IMR-90 (cell line): Measurements from ENCODE around the gene FPR3. TPM values are rescaled to one million over a fixed set of nuclear protein-coding genes. Genes with fewer than 3 reads are reported as not detected.

Experiments
- ATAC-seq: fragments of 200-7000 bp; cut with Tn5 transposase; 2 replicates; pipeline ENCODE4 v1.9.1; 2020; ENCODE audit warnings: low read depth, mild to moderate bottlenecking, moderate library complexity
- BruUV-seq: library from RNA; stranded (reverse); fragments of 400-500 nt; replicated peaks from 2 replicates; lab custom pipeline; 2021; lab: Mats Ljungman, UMichigan
- CTCF ChIA-PET: fragments of 300-600 bp; formaldehyde crosslinking; extraction: SDS; loops from one replicate; lab custom pipeline; 2021; ENCODE audit warnings: antibody characterized with exemption; lab: Yijun Ruan, JAX
- POLR2A ChIA-PET: fragments of 300-600 bp; sonication (Branson Sonifier 250); formaldehyde crosslinking; loops from one replicate; lab custom pipeline; 2022; ENCODE audit warnings: antibody characterized with exemption; ENCODE audit not compliant: unreplicated experiment; lab: Charles Lee
- DNase-seq: peaks from one replicate; pipeline ENCODE4 v3.0.0; 2013
- H2AFZ ChIP-seq: replicated peaks from 2 replicates; pipeline ENCODE3; 2013; ENCODE audit warnings: low read length, mild to moderate bottlenecking; ENCODE audit not compliant: poor library complexity
- H2AK5ac ChIP-seq: 2 replicates; pipeline ENCODE4 v1.6.1; 2013; ENCODE audit warnings: low read depth, low read length, inconsistent platforms
- H2AK9ac ChIP-seq: replicated peaks from 2 replicates; pipeline ENCODE3; 2013; ENCODE audit warnings: mild to moderate bottlenecking, low read depth, low read length, moderate library complexity; ENCODE audit not compliant: poor library complexity
- H2BK120ac ChIP-seq: 2 replicates; pipeline ENCODE4 v1.6.1; 2013; ENCODE audit warnings: low read depth, low read length, inconsistent platforms
- H2BK15ac ChIP-seq: 3 replicates; pipeline ENCODE4 v1.6.1; 2013; ENCODE audit warnings: low read depth, low read length, inconsistent platforms
- H2BK20ac ChIP-seq: 2 replicates; pipeline ENCODE4 v1.6.1; 2013; ENCODE audit warnings: low read depth, mild to moderate bottlenecking, inconsistent platforms, low read length, moderate library complexity
- H2BK5ac ChIP-seq: 2 replicates; pipeline ENCODE4 v1.6.1; 2013; ENCODE audit warnings: mild to moderate bottlenecking, low read depth, low read length, inconsistent platforms; ENCODE audit not compliant: poor library complexity, severe bottlenecking
- H3K14ac ChIP-seq: replicated peaks from 2 replicates; pipeline ENCODE4 v1.6.1; 2013; ENCODE audit warnings: low read depth, low read length, inconsistent platforms
- H3K18ac ChIP-seq: 2 replicates; pipeline ENCODE4 v1.6.1; 2013; ENCODE audit warnings: low read depth, low read length, control low read depth
- H3K23ac ChIP-seq: 2 replicates; pipeline ENCODE4 v1.6.1; 2013; ENCODE audit warnings: low read depth, low read length, inconsistent platforms
- H3K27ac ChIP-seq: 2 replicates; pipeline ENCODE4 v1.5.1; 2013; ENCODE audit warnings: mild to moderate bottlenecking, control low read depth, low read length; ENCODE audit not compliant: insufficient read depth
- H3K27me3 ChIP-seq: 2 replicates; pipeline ENCODE4 v1.6.1; 2013; ENCODE audit warnings: low read length; ENCODE audit not compliant: control insufficient read depth, insufficient read depth
- H3K36me3 ChIP-seq: 2 replicates; pipeline ENCODE4 v1.6.1; 2013; ENCODE audit warnings: low read length, mixed read lengths; ENCODE audit not compliant: control insufficient read depth, insufficient read depth
- H3K4ac ChIP-seq: 2 replicates; pipeline ENCODE4 v1.6.1; 2013; ENCODE audit warnings: low read depth, low read length, inconsistent platforms
- H3K4me1 ChIP-seq: 2 replicates; pipeline ENCODE4 v1.6.1; 2013; ENCODE audit warnings: low read length, mixed read lengths; ENCODE audit not compliant: control insufficient read depth, insufficient read depth
- H3K4me2 ChIP-seq: 2 replicates; pipeline ENCODE4 v1.6.1; 2013; ENCODE audit warnings: low read depth, mild to moderate bottlenecking, control low read depth, low read length, moderate library complexity
- H3K4me3 ChIP-seq: 2 replicates; pipeline ENCODE4 v1.5.1; 2013; ENCODE audit warnings: low read depth, mild to moderate bottlenecking, control low read depth, low read length, moderate library complexity; ENCODE audit not compliant: insufficient read depth
- H3K56ac ChIP-seq: 2 replicates; pipeline ENCODE4 v1.6.1; 2013; ENCODE audit warnings: low read length, inconsistent platforms; ENCODE audit not compliant: insufficient read depth; ENCODE audit errors: extremely low read depth
- H3K79me1 ChIP-seq, 2 experiments: 2 replicates each; pipeline ENCODE4 v1.6.1; 2013; ENCODE audit warnings: low read length in 2 of 2, inconsistent platforms in 1 of 2, low read depth in 1 of 2
- H3K9ac ChIP-seq: 2 replicates; pipeline ENCODE4 v1.6.1; 2013; ENCODE audit warnings: low read depth, low read length, control low read depth
- H3K9me1 ChIP-seq: 2 replicates; pipeline ENCODE4 v1.6.1; 2013; ENCODE audit warnings: low read length, inconsistent platforms; ENCODE audit not compliant: insufficient read depth
- H3K9me3 ChIP-seq: 2 replicates; pipeline ENCODE4 v1.6.1; 2013; ENCODE audit warnings: low read length; ENCODE audit not compliant: control insufficient read depth, insufficient read depth
- H4K20me1 ChIP-seq: 2 replicates; pipeline ENCODE4 v1.6.1; 2013; ENCODE audit warnings: low read length, inconsistent platforms; ENCODE audit not compliant: insufficient read depth
- H4K5ac ChIP-seq: 2 replicates; pipeline ENCODE4 v1.6.1; 2013; ENCODE audit warnings: mild to moderate bottlenecking, low read depth, low read length, control low read depth
- H4K8ac ChIP-seq, 2 experiments: 2 replicates each; pipeline ENCODE4 v1.6.1; 2013; ENCODE audit warnings: low read depth in 2 of 2, low read length in 2 of 2, control low read depth in 1 of 2, inconsistent platforms in 1 of 2
- H4K91ac ChIP-seq: 2 replicates; pipeline ENCODE4 v1.6.1; 2013; ENCODE audit warnings: low read depth, low read length, inconsistent platforms; ENCODE audit not compliant: insufficient read depth
- BHLHE40 ChIP-seq: fragments of 150-350 bp; IDR thresholded peaks from 2 replicates; pipeline ENCODE4 v1.6.1; 2016; ENCODE audit warnings: mild to moderate bottlenecking, low read depth, low read length
- CEBPB ChIP-seq: IDR thresholded peaks from 2 replicates; pipeline ENCODE4 v1.6.1; 2012; ENCODE audit warnings: low read depth, low read length, improper control_type of control experiment
- CHD1 ChIP-seq: IDR thresholded peaks from 2 replicates; pipeline ENCODE4 v1.6.1; 2012; ENCODE audit warnings: low read depth, low read length, improper control_type of control experiment
- CTCF ChIP-seq: conservative IDR thresholded peaks from 2 replicates; pipeline ENCODE4 v1.5.1; 2012; ENCODE audit warnings: mild to moderate bottlenecking, low read depth, low read length, improper control_type of control experiment
- ELK1 ChIP-seq: fragments of 150-350 bp; IDR thresholded peaks from 2 replicates; pipeline ENCODE4 v1.6.1; 2016; ENCODE audit warnings: low read depth, mild to moderate bottlenecking, low read length, moderate library complexity, borderline replicate concordance
- FOS ChIP-seq: fragments of 150-350 bp; IDR thresholded peaks from 2 replicates; pipeline ENCODE4 v1.6.1; 2016; ENCODE audit warnings: low read depth, low read length
- MAFK ChIP-seq: IDR thresholded peaks from 2 replicates; pipeline ENCODE4 v1.6.1; 2012; ENCODE audit warnings: low read depth, low read length, improper control_type of control experiment
- MAZ ChIP-seq: IDR thresholded peaks from 2 replicates; pipeline ENCODE4 v1.6.1; 2012; ENCODE audit warnings: low read depth, mild to moderate bottlenecking, low read length, improper control_type of control experiment, moderate library complexity, borderline replicate concordance
- POLR2A ChIP-seq: IDR thresholded peaks from 2 replicates; pipeline ENCODE4 v1.6.1; 2012; ENCODE audit warnings: mild to moderate bottlenecking, low read depth, low read length
- RAD21 ChIP-seq: IDR thresholded peaks from 2 replicates; pipeline ENCODE4 v1.6.1; 2012; ENCODE audit warnings: low read length, improper control_type of control experiment
- RCOR1 ChIP-seq: IDR thresholded peaks from 2 replicates; pipeline ENCODE4 v1.6.1; 2012; ENCODE audit warnings: mild to moderate bottlenecking, low read length, improper control_type of control experiment; ENCODE audit not compliant: insufficient replicate concordance
- RFX5 ChIP-seq: IDR thresholded peaks from 2 replicates; pipeline ENCODE4 v1.8.0; 2012; ENCODE audit warnings: low read depth, mild to moderate bottlenecking, low read length, moderate library complexity
- SMC3 ChIP-seq: fragments of 150-350 bp; IDR thresholded peaks from 2 replicates; pipeline ENCODE4 v1.6.1; 2016; ENCODE audit warnings: low read depth, mild to moderate bottlenecking, antibody characterized with exemption, low read length, moderate library complexity
- USF2 ChIP-seq: fragments of 150-350 bp; IDR thresholded peaks from 2 replicates; pipeline ENCODE4 v1.6.1; 2017; ENCODE audit warnings: mild to moderate bottlenecking, antibody characterized with exemption, low read length, low read depth
- WGBS, 2 experiments: methylation state at CpG; one replicate each; pipeline versions ENCODE4 v1.1.5 to v1.1.7; 2013; ENCODE audit warnings: missing lambda C conversion rate in 2 of 2; ENCODE audit not compliant: insufficient read length in 1 of 2; ENCODE audit errors: extremely low coverage in 2 of 2; 5-methylcytosine and 5-hydroxymethylcytosine counted together
- dilution Hi-C: fragments of 300-500 bp; cut with HindIII; formaldehyde crosslinking; loops from one replicate; pipeline ENCODE4 v1.14.3; 2018; ENCODE audit warnings: low sequenced_read_pairs; ENCODE audit not compliant: unreplicated experiment
- in situ Hi-C: fragments of 300-500 bp; cut with MboI; formaldehyde crosslinking; loops from 3 replicates; pipeline ENCODE4 v1.14.3; 2019; ENCODE audit warnings: low sequenced_read_pairs, inconsistent platforms, mixed read lengths
- intact Hi-C: fragments of 100-400 bp; cut with micrococcal nuclease; formaldehyde crosslinking; loops from 2 replicates; pipeline ENCODE4 v1.10.0; 2022
- polyA plus RNA-seq, 3 experiments: library from polyadenylated mRNA; depleted of rRNA; stranded (reverse); fragments of >200 nt; gene quantifications; 2 replicates each; pipeline ENCODE4 v1.2.3, GENCODE V29; 2012; ENCODE audit warnings: low replicate concordance in 1 of 3
- total RNA-seq: library from RNA; depleted of rRNA; stranded (reverse); fragments of >200 nt; gene quantifications from 2 replicates; pipeline ENCODE4 v1.2.3, GENCODE V29; 2012

FPR3 gene
- total and polyA plus RNA-seq, 2 of the 4 experiments (the other 2 are of a cell fraction) = not detected

GRCh38 chr19:51830274-51830673 lies 35.3 kb downstream of the FPR3 start:
- Histone ChIP-seq H2BK15ac (no peak overlapping the region), H3K4me1 (no peaks in the 10 kb centered on the region), H3K4me2 (no peak overlapping the region), H2AK9ac (no peak overlapping the region), H2BK5ac (no peak overlapping the region), H4K8ac (no peak overlapping the region), H3K14ac (no peak overlapping the region), H3K9ac (no peak overlapping the region), H2BK120ac (no peak overlapping the region), H4K20me1 (no peaks in the 10 kb centered on the region), H3K23ac (no peak overlapping the region), H3K56ac (no peak overlapping the region), H2AFZ (no peak overlapping the region), H2BK20ac (no peak overlapping the region), H3K4ac (no peak overlapping the region), H3K79me1 (no peaks in the 10 kb centered on the region), H3K27ac (no peak overlapping the region), H3K9me1 (no peaks in the 10 kb centered on the region), H4K5ac (no peak overlapping the region), H4K91ac (no peak overlapping the region), H3K9me3 (peaks cover 10% of the 10 kb centered on the region), H3K36me3 (no peaks in the 10 kb centered on the region), H3K4me3 (no peak overlapping the region), H2AK5ac (no peak overlapping the region), H3K18ac (no peak overlapping the region), H3K27me3 (no peaks in the 10 kb centered on the region)
- DNase-seq (no peak), ATAC-seq (no peak)
- no TSS peak for BruUV-seq
- no CpG with 5 or more reads among the region's 2 CpGs for WGBS, 2 experiments
- in situ Hi-C loops = no loop called here
- ChIA-PET CTCF (no interaction called here), POLR2A (no interaction called here)
- TF ChIP-seq POLR2A (no peak), RAD21 (no peak), ELK1 (no peak), CHD1 (no peak), RCOR1 (no peak), FOS (no peak), MAFK (no peak), USF2 (no peak), RFX5 (no peak), CTCF (no peak), MAZ (no peak), BHLHE40 (no peak), CEBPB (no peak), SMC3 (no peak)
- dilution Hi-C loops = no loop called here
- intact Hi-C loops = no loop called here
